GM19395 (cell line): ENCODE results near the gene IFT122.
"Not testable (repeated sequence)": the region's sequence is repeated elsewhere in the genome, so short reads cannot be mapped to it uniquely, and the experiment has no call there.

ENCODE experiments used
- ATAC-seq: cut with Tn5 transposase; IDR thresholded peaks from one replicate; pipeline ENCODE4 v1.9.1; 2021; ENCODE audit warnings: mild to moderate bottlenecking, moderate library complexity; ENCODE audit not compliant: unreplicated experiment

IFT122 gene

GRCh38 chr3:129473067-129473768, 33.2 kb downstream of the IFT122 start:
- ATAC-seq = no peak

- no peak for ATAC-seq
Measured at GRCh38 chr3:129473769-129474152, 33.7 kb downstream of the IFT122 start.

GRCh38 chr3:129474984-129475804, 35.2 kb downstream of the IFT122 start:
- ATAC-seq = no peak

GRCh38 chr3:129475863-129476262, 35.8 kb downstream of the IFT122 start:
- ATAC-seq = no peak

GRCh38 chr3:129476586-129476985, 36.6 kb downstream of the IFT122 start:
- ATAC-seq = no peak

GRCh38 chr3:129481225-129481765, 41.3 kb downstream of the IFT122 start:
- not testable (repeated sequence) for ATAC-seq

GRCh38 chr3:129481766-129482332, 41.8 kb downstream of the IFT122 start:
- ATAC-seq = no peak

- no peak for ATAC-seq
Measured at GRCh38 chr3:129482721-129483120, 42.7 kb downstream of the IFT122 start.

- ATAC-seq = no peak
Measured at GRCh38 chr3:129483870-129484269, 43.8 kb downstream of the IFT122 start.

- not testable (repeated sequence) for ATAC-seq
Measured at GRCh38 chr3:129485146-129485545, 45.1 kb downstream of the IFT122 start.

GRCh38 chr3:129485721-129486663, 46.0 kb downstream of the IFT122 start:
- ATAC-seq = no peak

GRCh38 chr3:129486664-129487035, 46.6 kb downstream of the IFT122 start:
- ATAC-seq = no peak

GRCh38 chr3:129487183-129487867, 47.3 kb downstream of the IFT122 start:
- no peak for ATAC-seq

- ATAC-seq = not testable (repeated sequence)
Measured at GRCh38 chr3:129487868-129488335, 47.9 kb downstream of the IFT122 start.

GRCh38 chr3:129489258-129489657, 49.2 kb downstream of the IFT122 start:
- not testable (repeated sequence) for ATAC-seq

- no peak for ATAC-seq
Measured at GRCh38 chr3:129490273-129490675, 50.2 kb downstream of the IFT122 start.

GRCh38 chr3:129491077-129491476, 51.1 kb downstream of the IFT122 start:
- ATAC-seq = not testable (repeated sequence)

GRCh38 chr3:129491794-129492193, 51.8 kb downstream of the IFT122 start:
- ATAC-seq = no peak

- no peak for ATAC-seq
Measured at GRCh38 chr3:129492691-129493090, 52.7 kb downstream of the IFT122 start.

GRCh38 chr3:129493206-129493605, 53.2 kb downstream of the IFT122 start:
- no peak for ATAC-seq
